Activated naive CD4-positive, alpha-beta T cell treated with anti-CD3 and anti-CD28 coated beads, Interleukin-2, amount 50 U/mL, for 24 hours (primary cell): Measurements from ENCODE around the gene UBE2D4.
"Not testable (repeated sequence)": the region's sequence is repeated elsewhere in the genome, so short reads cannot be mapped to it uniquely, and the experiment has no call there.

Experiments used
- H3K27ac Mint-ChIP-seq: one replicate; pipeline ENCODE4 v1.8.0; 2021; ENCODE audit warnings: mild to moderate bottlenecking, mixed read lengths
- H3K27me3 Mint-ChIP-seq: one replicate; pipeline ENCODE4 v1.8.0; 2021; ENCODE audit warnings: mixed read lengths
- H3K36me3 Mint-ChIP-seq: one replicate; pipeline ENCODE4 v1.8.0; 2021; ENCODE audit warnings: mixed read lengths
- H3K4me1 Mint-ChIP-seq: one replicate; pipeline ENCODE4 v1.8.0; 2021; ENCODE audit warnings: mixed read lengths
- H3K4me3 Mint-ChIP-seq: one replicate; pipeline ENCODE4 v1.8.0; 2021; ENCODE audit warnings: mild to moderate bottlenecking, mixed read lengths
- H3K9me3 Mint-ChIP-seq: one replicate; pipeline ENCODE4 v1.8.0; 2021; ENCODE audit warnings: mixed read lengths

UBE2D4 gene

DNA sequence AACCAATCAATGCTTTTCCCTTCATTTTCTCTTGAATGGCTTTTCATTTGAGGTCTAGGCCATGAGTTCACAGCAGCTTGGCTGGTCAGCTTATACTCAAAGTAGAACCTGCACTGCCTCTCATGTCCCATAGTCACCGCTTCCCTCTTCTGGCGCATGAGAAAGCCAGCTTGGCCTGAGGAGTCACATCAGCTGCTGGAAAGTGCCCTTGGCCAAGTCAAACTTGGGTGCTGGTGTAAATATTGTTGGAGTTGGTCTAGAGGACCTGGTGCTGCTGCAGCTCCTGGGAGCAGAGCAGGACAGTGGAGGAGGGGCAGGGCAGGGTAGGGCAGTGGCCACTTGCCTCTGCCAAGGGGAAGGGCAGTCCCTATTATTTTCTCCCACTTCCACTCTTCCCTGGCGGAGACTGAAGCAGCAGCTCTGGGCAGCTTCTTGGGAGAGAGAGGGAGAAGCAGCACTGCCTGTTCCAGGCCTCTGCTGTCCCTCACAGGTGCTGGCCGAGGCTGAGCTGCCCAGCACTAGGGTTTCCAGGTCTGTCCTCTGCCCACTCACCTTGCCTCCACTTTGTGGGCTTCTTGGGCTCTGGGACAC, 12.8 kb downstream of the UBE2D4 start:
- no peaks in the 10 kb centered on the region for H3K36me3 Mint-ChIP-seq
- H3K27me3 Mint-ChIP-seq, result no peaks in the 10 kb centered on the region
- H3K4me3 Mint-ChIP-seq, result no peak overlapping the region
- no peaks in the 10 kb centered on the region for H3K9me3 Mint-ChIP-seq
- H3K27ac Mint-ChIP-seq, result no peak overlapping the region
- no peaks in the 10 kb centered on the region for H3K4me1 Mint-ChIP-seq

DNA sequence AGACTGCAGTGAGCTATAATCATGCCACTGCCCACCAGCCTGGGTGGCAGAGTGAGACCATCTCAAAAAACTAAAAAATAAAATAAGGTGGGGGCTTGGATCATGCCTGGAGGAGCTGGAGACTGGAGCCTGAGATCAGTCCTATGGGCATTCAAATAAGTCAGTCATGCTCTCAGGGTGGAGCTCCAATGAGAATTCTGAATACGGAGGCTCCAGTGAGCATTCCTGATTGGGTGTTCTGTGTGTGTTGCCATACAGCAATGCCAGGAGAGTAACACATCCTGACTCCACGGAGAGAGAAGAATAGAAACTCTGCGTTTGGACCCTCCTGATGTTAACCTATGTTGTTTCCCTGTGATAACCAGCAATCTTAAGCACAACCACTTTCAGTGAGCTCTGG, 16.0 kb downstream of the UBE2D4 start:
- Mint-ChIP-seq H3K4me1 (no peaks in the 10 kb centered on the region), H3K9me3 (no peaks in the 10 kb centered on the region), H3K27ac (no peak overlapping the region), H3K4me3 (no peak overlapping the region), H3K36me3 (peaks cover 3% of the 10 kb centered on the region), H3K27me3 (no peaks in the 10 kb centered on the region)

DNA sequence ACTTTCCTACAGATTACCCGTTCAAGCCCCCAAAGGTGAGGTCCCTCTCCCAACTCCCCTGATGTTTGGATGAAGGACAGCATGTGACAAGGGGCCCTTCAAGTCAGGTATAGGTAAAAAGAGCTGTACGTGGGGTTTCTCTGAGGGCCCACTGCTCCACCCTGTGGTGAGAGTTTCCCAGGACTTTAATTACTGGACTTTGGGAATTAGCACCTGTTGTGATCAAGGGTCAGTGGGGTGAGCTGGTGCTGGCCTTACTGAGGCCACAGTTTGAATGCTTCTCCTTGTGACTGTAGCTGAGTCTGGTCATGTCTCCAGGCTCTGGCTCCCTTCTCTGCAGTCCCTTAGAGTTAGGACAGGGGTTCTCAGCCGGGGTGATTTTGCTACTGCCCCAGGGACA, 16.8 kb downstream of the UBE2D4 start:
- Mint-ChIP-seq H3K27ac (no peak overlapping the region), H3K9me3 (no peaks in the 10 kb centered on the region), H3K4me1 (no peaks in the 10 kb centered on the region), H3K27me3 (no peaks in the 10 kb centered on the region), H3K4me3 (no peak overlapping the region), H3K36me3 (peaks cover 9% of the 10 kb centered on the region)

DNA sequence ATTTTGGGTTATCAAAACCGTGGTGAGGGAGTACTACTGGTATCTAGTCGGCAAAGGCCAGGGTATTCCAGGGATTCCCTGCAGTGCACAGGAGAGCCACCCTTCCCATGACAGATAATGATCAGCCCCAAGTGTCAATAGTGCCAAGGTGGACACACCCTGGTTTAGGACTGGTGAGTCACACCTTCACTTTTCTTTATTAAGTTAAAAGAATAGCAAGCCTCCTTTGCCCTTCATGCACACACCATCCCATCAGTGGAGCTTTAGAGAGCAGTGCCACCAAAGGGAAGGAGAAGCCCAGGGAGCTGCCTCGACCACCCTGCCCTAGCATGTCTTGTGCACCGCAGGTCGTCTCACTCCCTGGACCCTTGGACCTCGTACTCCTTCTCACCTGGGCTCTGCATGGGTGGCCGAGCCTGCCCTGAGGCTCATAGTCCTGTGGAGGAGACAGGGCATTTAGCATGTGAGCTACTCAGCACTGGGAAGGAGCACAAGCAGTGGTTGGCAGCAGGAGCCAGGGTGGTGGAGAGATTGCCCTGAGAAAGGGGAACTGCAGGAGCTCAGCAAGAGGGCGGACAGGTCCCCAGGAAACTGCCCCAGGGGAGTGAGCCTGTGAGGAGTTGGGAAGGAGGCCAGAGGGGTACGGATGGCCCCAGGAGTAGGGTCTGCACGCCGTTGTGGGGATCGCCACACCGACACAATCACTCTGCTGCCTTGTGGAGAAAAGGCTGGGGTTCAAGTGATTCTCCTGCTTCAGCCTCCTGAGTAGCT, 17.4 kb downstream of the UBE2D4 start:
- Mint-ChIP-seq H3K4me3 (no peak overlapping the region), H3K36me3 (peaks cover 11% of the 10 kb centered on the region), H3K4me1 (no peaks in the 10 kb centered on the region), H3K9me3 (no peaks in the 10 kb centered on the region), H3K27me3 (no peaks in the 10 kb centered on the region), H3K27ac (no peak overlapping the region)

DNA sequence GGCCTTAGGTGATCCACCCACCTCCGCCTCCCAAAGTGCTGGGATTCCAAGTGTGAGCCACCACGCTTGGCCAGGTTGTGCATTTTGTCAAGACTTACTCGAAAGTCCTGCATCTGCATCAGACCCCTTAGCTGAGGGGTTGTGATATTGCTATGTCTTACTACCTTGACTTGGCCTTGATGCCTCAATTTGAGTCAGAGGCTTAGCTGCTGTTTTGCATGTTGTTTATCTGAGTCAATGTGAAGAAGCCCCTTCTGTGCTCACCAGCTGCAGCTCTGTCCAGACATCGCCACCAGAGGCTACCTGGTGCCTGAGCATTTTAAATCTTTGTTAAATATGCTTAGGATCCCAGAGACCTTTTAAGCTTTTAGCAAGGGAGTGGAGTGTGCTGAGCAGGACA, 18.1 kb downstream of the UBE2D4 start:
- Mint-ChIP-seq H3K27me3 (no peaks in the 10 kb centered on the region), H3K4me1 (no peaks in the 10 kb centered on the region), H3K36me3 (peaks cover 11% of the 10 kb centered on the region), H3K4me3 (no peak overlapping the region), H3K9me3 (no peaks in the 10 kb centered on the region), H3K27ac (no peak overlapping the region)

DNA sequence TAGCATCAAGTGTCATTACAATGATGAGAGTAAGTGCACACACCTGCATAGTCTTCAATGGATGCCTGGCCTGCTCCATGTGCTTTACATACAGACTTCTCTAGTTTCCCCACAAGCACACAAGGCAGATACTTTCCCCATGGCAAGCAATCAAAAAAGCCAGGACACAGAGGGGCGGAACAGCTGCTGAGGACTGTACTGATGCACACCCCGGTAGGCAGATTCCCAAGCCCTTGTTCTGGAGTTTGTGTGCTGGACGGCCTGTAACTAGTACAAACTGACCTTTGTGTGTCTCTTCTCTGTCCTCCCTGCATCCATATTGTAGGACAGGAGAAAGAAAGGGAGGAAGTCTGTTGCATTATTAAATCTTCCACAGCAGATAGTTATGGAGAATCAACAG, 25.8 kb downstream of the UBE2D4 start:
- Mint-ChIP-seq H3K4me3 (no peak overlapping the region), H3K27ac (no peak overlapping the region), H3K4me1 (peaks cover 14% of the 10 kb centered on the region), H3K36me3 (peaks cover 12% of the 10 kb centered on the region), H3K27me3 (no peaks in the 10 kb centered on the region), H3K9me3 (no peaks in the 10 kb centered on the region)

DNA sequence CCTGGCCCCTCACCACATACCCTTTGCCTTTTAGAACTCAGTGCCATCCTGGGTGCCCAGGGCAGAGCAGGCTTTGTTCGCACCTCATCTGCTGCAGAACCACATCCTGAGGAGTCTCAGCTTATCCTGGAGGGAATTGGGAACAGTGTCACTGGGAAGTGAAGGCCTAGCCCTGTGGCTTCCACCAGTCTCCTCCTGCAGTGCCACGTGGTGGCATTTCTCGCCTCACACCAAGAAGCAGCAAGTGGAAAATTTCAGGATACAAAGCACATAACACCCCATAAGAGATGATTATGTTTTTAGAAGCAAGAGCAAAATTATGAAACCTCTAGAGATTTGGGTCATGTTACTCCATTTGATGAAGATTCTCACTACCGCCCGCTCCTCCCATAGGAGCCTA, 26.8 kb downstream of the UBE2D4 start:
- H3K27me3 Mint-ChIP-seq, result no peaks in the 10 kb centered on the region
- no peak overlapping the region for H3K4me3 Mint-ChIP-seq
- peaks cover 8% of the 10 kb centered on the region for H3K36me3 Mint-ChIP-seq
- peaks cover 14% of the 10 kb centered on the region for H3K4me1 Mint-ChIP-seq
- H3K9me3 Mint-ChIP-seq, result no peaks in the 10 kb centered on the region
- H3K27ac Mint-ChIP-seq, result no peak overlapping the region

DNA sequence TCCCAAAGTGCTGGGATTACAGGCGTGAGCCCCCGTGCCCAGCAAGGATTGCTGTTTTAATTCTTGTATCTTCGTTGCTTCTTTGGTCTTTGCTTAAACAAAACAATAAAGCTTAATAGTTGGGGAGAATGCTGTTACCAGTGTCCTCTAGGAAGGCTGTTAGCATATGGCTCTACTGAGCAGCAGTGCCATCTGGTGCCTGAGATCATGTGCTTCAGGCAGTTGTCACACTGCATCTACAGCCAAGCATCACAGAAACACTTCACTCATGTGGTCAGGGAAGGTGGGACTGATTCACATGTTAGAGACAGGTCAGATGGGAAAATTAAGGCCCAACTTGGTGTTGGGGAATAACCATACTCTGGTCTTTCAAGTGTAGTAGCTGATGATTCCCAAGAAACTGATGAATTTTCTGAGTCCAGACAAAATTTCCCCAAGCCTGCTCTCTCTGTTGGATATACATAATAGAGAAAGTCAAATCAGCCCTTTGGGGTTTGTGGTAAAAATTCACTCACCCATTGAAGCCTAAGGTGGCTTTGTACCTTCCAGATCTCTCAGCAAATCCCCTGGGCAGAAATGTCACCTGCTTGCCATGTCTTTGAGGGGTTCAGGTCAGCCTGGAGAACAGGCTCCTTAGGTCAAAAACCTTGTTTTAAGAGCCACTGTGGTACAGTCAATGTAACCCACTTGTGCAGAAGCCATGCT, 28.4 kb downstream of the UBE2D4 start:
- no peaks in the 10 kb centered on the region for H3K9me3 Mint-ChIP-seq

DNA sequence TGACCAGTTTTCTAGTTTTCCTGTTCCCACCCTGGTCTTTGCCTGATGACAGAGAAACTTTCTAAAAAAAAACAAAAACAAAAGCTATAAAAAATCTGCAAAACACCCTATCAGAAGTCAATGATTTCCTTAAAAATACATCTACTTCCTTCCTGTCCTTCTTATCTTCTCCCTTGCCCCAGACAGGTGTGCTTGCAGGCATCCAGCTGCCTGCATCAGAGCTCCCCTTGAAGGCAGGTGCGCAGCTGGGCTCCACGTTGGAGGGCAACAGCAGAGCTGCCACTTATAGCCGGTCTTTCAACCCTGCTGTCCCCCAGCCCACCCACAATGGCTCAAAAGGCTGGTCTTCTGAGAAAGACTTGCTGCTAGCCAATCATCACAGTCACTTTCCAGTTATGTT, 29.8 kb downstream of the UBE2D4 start:
- no peaks in the 10 kb centered on the region for H3K27me3 Mint-ChIP-seq
- peaks cover 19% of the 10 kb centered on the region for H3K36me3 Mint-ChIP-seq
- H3K9me3 Mint-ChIP-seq, result no peaks in the 10 kb centered on the region
- peak overlapping the region; percentile 70 for H3K27ac Mint-ChIP-seq
- H3K4me3 Mint-ChIP-seq, result peak overlapping the region; percentile 39
- peaks cover 18% of the 10 kb centered on the region for H3K4me1 Mint-ChIP-seq

More for the DNA sequence above, 28.4 kb downstream of the UBE2D4 start:
- no peaks in the 10 kb centered on the region for H3K27me3 Mint-ChIP-seq
- H3K4me3 Mint-ChIP-seq, result no peak overlapping the region
- H3K4me1 Mint-ChIP-seq, result peaks cover 14% of the 10 kb centered on the region
- peaks cover 11% of the 10 kb centered on the region for H3K36me3 Mint-ChIP-seq
- no peak overlapping the region for H3K27ac Mint-ChIP-seq

DNA sequence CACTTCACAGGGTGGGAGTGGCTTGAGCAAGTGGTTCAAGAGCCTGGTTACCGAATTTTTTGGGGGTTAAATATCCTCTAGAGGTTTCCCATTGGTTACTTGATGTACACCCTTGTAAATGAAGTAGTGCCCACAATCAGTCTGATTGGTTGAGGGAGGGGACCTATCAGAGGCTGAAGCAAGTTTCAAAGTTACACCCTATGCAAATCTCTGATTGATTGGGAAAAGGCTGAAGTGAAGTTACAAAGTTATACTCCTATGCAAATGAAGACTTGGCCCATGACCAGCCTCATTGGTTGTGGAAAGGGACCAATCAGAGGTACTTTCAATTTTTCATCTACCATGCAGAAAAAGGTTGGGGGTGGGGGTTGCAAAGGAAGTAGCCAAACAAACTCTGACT, 34.7 kb downstream of the UBE2D4 start:
- Mint-ChIP-seq H3K27ac (no peak overlapping the region), H3K36me3 (peaks cover 19% of the 10 kb centered on the region), H3K27me3 (no peaks in the 10 kb centered on the region), H3K4me3 (no peak overlapping the region), H3K9me3 (no peaks in the 10 kb centered on the region), H3K4me1 (peaks cover 10% of the 10 kb centered on the region)

DNA sequence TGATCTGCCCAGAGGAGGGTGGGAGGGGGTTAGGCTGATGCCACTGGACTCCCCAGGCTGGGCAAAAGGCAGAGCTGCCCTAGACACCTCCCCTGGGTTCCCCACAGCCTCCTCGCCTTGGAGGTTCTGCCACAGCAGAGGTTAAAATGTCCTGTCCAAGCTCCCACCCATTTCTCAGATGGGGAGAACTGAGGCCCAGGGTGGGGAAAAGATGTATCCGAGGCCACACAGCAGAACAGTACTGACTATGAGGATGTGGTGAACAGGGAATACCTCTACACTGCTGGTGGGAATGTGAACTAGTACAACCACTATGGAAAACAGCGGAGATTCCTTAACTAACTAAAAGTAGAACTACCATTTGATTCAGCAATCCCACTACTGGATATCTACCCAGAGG, 40.2 kb downstream of the UBE2D4 start:
- H3K27ac Mint-ChIP-seq, H3K36me3 Mint-ChIP-seq, H3K4me1 Mint-ChIP-seq, H3K9me3 Mint-ChIP-seq, H3K4me3 Mint-ChIP-seq, H3K27me3 Mint-ChIP-seq: not testable (repeated sequence)

DNA sequence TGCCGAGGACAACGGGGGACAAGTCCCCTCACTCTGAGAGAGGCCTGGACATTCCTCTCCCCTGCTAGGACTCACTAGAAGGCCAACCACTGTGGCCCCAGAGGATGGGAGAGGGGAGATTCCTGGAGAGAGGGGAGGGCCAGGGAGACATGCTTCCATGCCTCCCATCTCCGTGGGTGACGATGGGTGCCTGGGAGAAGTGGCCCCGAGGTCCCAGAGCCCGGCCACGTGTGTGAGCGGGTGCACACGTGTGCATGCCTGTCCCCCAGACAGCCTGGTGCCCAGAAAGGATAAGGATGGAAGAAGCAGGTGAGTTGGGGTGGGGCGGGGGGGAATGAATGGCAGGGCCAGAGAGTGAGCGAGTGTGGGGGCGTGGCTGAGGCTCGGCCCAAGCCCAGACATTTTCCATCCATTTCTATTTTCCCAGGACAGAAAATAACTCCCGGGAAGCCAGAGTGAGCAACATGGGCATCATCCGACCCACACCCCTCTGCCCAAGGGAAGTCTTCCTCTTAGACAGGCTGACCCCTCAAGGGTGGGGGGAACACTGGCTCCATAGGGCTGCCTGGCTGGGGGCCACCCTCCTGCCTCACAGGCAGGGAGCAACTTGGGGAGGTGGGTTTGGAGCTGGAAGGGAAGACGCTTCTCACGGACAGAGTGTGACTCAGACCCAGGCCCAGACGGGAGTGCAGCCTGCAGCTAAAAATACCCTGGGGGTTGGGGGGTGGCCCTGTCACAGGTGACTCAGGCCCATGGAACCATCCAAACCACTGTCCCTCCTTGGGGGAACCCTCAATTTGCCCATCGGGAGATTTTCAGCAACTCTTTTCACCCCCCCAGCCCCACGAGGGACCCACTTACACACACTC, 42.2 kb downstream of the UBE2D4 start:
- not testable (repeated sequence) for H3K36me3 Mint-ChIP-seq, H3K27me3 Mint-ChIP-seq, H3K4me1 Mint-ChIP-seq, H3K4me3 Mint-ChIP-seq, H3K27ac Mint-ChIP-seq, H3K9me3 Mint-ChIP-seq

DNA sequence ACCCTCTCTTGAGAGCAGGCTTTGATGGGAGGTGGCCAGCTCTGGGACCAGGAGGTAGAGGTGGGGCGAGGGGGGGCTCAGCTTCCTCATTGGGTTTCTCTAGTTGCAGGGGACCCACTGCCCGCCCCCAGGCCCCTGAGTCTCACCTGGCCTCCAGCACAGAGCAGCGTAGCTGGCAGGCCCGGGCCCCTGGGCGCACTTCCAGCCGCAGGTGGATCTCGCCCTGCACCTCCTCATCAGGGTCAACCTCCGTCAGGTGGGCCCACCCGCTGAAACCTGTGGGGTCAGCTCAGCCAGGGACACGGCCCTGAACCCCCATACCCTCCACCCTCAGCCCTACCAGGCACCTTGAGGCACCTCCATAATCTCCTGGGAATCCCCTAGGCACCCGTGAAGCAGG, 43.4 kb downstream of the UBE2D4 start:
- not testable (repeated sequence) for H3K27ac Mint-ChIP-seq, H3K36me3 Mint-ChIP-seq, H3K4me3 Mint-ChIP-seq, H3K4me1 Mint-ChIP-seq, H3K27me3 Mint-ChIP-seq, H3K9me3 Mint-ChIP-seq

DNA sequence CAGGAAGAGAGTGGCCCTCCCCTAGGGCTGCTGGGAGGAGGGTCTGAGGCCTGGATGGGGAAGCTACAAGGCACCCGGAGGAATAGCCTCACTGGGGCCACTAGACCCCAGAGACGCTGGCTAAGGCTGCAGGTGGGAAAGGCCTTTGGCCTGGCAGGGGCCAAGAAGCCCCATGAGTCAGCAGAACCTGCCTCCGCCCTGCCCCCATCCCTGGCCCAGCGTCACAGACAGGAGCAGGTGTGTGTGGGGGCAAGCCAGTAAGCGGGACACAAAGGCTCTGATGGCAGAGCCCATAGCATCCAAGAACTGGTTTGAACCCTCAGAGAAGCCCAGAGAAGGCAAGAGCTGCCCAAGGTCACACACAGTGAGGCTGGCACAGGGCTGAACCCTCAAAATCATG, 44.5 kb downstream of the UBE2D4 start:
- H3K27ac Mint-ChIP-seq, H3K36me3 Mint-ChIP-seq, H3K4me3 Mint-ChIP-seq, H3K27me3 Mint-ChIP-seq, H3K4me1 Mint-ChIP-seq, H3K9me3 Mint-ChIP-seq: not testable (repeated sequence)

DNA sequence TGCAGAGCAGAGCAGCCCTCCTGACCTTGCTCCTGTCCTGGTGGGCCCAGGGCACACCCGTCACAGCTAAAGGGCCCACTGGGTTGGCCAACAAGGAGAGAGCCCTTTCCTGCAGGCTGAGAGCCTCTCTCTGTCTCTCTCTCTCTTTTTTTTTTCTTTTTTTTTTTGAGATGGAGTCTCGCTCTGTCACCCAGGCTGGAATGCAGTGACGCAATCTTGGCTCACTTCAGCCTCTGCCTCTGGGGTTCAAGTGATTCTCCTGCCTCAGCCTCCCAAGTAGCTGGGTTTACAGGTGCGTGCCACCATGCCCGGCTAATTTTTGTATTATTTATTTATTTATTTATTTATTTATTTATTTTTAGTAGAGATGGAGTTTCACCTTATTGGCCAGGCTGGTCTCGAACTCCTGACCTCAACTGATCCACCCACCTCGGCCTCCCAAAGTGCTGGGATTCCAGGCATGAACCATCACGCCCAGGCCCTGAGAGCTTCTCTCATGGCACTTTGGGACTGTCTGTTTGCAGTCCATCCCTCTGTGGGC, 47.9 kb downstream of the UBE2D4 start:
- H3K36me3 Mint-ChIP-seq, result not testable (repeated sequence)

More for the DNA sequence above, 47.9 kb downstream of the UBE2D4 start:
- not testable (repeated sequence) for H3K4me1 Mint-ChIP-seq, H3K9me3 Mint-ChIP-seq, H3K27me3 Mint-ChIP-seq, H3K4me3 Mint-ChIP-seq, H3K27ac Mint-ChIP-seq
